OCI-LY1 (cell line): ENCODE measurements around the gene DCC.

ENCODE experiments used
- CTCF ChIP-seq: fragments of 200-600 bp; sonication (generic), shearing (Covaris generic); IDR thresholded peaks from 2 replicates; pipeline ENCODE4 v1.5.1; 2017; ENCODE audit warnings: mild to moderate bottlenecking, antibody characterized with exemption, low read length, moderate library complexity, mixed read lengths
- EZH2 ChIP-seq: fragments of 200-600 bp; sonication (generic), shearing (Covaris generic); IDR thresholded peaks from 2 replicates; pipeline ENCODE4 v1.8.0; 2017; ENCODE audit warnings: borderline replicate concordance, mixed run types, mild to moderate bottlenecking, antibody characterized with exemption, low read length, moderate library complexity, mixed read lengths

GRCh38 chr18:52694804-52695203 is 354.8 kb downstream of the DCC start:
- TF ChIP-seq CTCF: peak; percentile 46; the same call in 1 of the 2 replicates
- TF ChIP-seq EZH2: no peak
